ENCODE measurements around the gene SH3GL2. TPM values are rescaled to one million over a fixed set of nuclear protein-coding genes. Genes with fewer than 3 reads are reported as not detected.

SH3GL2 gene
- total RNA-seq, 2 donors from 2014 or later: not detected

DNA sequence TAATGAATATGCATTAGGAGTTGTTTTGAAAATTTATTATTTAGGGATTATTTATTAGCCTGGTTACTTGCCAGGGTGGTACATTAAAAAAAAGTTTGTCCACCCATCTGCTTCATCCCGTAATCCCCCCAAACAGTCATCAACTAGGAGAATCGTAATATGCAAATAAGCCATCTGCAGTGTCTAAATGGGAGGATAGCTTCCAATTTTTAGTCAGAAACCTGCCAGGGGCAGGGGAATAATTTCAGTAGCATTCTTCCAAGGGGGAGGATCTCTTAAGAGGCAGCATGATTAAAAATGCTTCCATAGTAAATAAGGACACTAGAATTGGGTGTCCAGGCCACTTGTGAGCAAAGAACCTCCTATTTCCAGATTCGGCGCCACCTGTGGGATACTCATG lies 43.3 kb downstream of the SH3GL2 start:
- no peak overlapping the region for H3K4me3 Mint-ChIP-seq
- H3K4me1 Mint-ChIP-seq: no peaks in the 10 kb centered on the region
- H3K9me3 ChIP-seq (ENCODE audit: control insufficient read depth, low read length, poor library complexity, severe bottlenecking): peaks cover 2% of the 10 kb centered on the region
- no peaks in the 10 kb centered on the region for H3K36me3 Mint-ChIP-seq (ENCODE audit: low read depth)
- DNase-seq: no peak
- no peak for ATAC-seq
- H3K27ac Mint-ChIP-seq: no peak overlapping the region
- H3K27me3 Mint-ChIP-seq: no peaks in the 10 kb centered on the region

DNA sequence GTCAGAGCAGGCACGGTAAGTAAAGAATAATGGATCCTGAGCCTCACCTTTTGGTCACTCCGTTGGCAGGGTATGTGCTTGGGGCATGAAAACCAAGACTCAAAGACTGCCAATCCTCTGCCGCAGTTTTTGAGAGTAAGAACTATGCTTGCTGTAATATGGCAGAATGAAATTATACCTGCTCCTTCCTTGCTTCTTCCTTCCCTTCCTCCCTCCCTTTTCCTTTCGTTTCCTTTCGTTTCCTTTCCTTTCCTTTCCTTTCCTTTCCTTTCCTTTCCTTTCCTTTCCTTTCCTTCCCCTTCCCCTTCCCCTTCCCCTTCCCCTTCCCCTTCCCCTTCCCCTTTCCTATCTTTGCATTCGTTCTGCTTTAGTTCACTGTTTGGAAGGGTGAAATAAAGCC lies 43.9 kb downstream of the SH3GL2 start:
- DNase-seq (no peak), ATAC-seq (no peak)
- peaks cover 1% of the 10 kb centered on the region for H3K9me3 ChIP-seq (ENCODE audit: control insufficient read depth, low read length, poor library complexity, severe bottlenecking)
- no peak overlapping the region for H3K4me3 Mint-ChIP-seq
- H3K4me1 Mint-ChIP-seq: no peaks in the 10 kb centered on the region
- no peaks in the 10 kb centered on the region for H3K27me3 Mint-ChIP-seq
- no peak overlapping the region for H3K27ac Mint-ChIP-seq
- no peaks in the 10 kb centered on the region for H3K36me3 Mint-ChIP-seq (ENCODE audit: low read depth)

DNA sequence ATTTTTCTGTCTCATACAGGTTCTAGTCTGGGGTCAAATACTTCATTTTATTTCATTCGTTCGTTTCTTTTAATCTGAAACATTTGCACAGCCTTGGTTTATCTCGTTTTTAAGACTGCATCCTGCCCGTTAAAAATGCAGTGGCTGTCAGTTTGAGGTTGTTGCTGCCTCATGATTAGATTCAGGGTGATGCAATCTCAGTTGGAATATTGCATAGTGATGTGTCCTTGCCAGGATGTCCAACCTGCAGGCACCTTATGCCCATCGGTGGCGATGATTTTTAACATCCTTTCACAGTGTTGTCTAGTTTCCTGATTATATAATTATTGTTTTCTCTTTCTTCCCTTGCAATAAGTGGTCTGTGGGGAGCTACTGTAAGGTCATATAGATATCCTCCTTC lies 45.1 kb downstream of the SH3GL2 start:
- no peak overlapping the region for H3K27ac Mint-ChIP-seq
- no peaks in the 10 kb centered on the region for H3K27me3 Mint-ChIP-seq
- ATAC-seq: no peak
- no peaks in the 10 kb centered on the region for H3K4me1 Mint-ChIP-seq
- no peak overlapping the region for H3K4me3 Mint-ChIP-seq
- H3K36me3 Mint-ChIP-seq (ENCODE audit: low read depth): no peaks in the 10 kb centered on the region
- DNase-seq: no peak
- no peaks in the 10 kb centered on the region for H3K9me3 ChIP-seq (ENCODE audit: control insufficient read depth, low read length, poor library complexity, severe bottlenecking)

- H3K4me3 Mint-ChIP-seq: no peak overlapping the region
- ATAC-seq: no peak
- no peaks in the 10 kb centered on the region for H3K9me3 ChIP-seq (ENCODE audit: control insufficient read depth, low read length, poor library complexity, severe bottlenecking)
- no peaks in the 10 kb centered on the region for H3K36me3 Mint-ChIP-seq (ENCODE audit: low read depth)
- DNase-seq: no peak
- H3K27ac Mint-ChIP-seq: no peak overlapping the region
- H3K4me1 Mint-ChIP-seq: no peaks in the 10 kb centered on the region
- H3K27me3 Mint-ChIP-seq: no peaks in the 10 kb centered on the region
Measured at GRCh38 chr9:17624571-17624970, 45.7 kb downstream of the SH3GL2 start.

- ATAC-seq (no peak), DNase-seq (no peak)
- no peak overlapping the region for H3K4me3 Mint-ChIP-seq
- H3K9me3 ChIP-seq (ENCODE audit: control insufficient read depth, low read length, poor library complexity, severe bottlenecking): no peaks in the 10 kb centered on the region
- no peak overlapping the region for H3K27ac Mint-ChIP-seq
- no peaks in the 10 kb centered on the region for H3K36me3 Mint-ChIP-seq (ENCODE audit: low read depth)
- H3K4me1 Mint-ChIP-seq: no peaks in the 10 kb centered on the region
- H3K27me3 Mint-ChIP-seq: no peaks in the 10 kb centered on the region
Measured at GRCh38 chr9:17625644-17626388, 47.0 kb downstream of the SH3GL2 start.

DNA sequence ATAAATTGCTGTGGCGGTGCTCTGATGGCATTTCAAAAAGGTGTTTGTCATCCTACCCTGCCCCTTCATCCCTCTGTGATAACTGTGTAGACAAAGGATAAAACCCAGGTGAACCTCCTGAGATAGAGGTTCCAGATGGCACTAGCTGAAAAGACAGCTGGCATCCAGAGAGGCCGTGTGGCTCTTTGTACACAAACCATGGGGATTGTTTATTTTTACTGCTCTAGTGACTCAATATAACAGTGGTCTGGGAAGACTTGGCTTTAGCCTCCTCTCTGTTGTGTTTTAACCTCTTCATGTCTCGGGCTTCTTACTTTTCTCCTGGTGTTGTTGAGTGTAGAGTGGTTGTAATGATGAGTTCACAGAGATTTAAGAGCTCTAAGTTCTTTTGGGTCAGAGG lies 48.8 kb downstream of the SH3GL2 start:
- no peak overlapping the region for H3K4me3 Mint-ChIP-seq
- H3K36me3 Mint-ChIP-seq (ENCODE audit: low read depth): no peaks in the 10 kb centered on the region
- ATAC-seq (no peak), DNase-seq (no peak)
- H3K4me1 Mint-ChIP-seq: no peaks in the 10 kb centered on the region
- no peaks in the 10 kb centered on the region for H3K27me3 Mint-ChIP-seq
- H3K9me3 ChIP-seq (ENCODE audit: control insufficient read depth, low read length, poor library complexity, severe bottlenecking): no peaks in the 10 kb centered on the region
- no peak overlapping the region for H3K27ac Mint-ChIP-seq

GRCh38 chr9:17628624-17629023 lies 49.8 kb downstream of the SH3GL2 start:
- Mint-ChIP-seq H3K4me1 (no peaks in the 10 kb centered on the region), H3K27ac (no peak overlapping the region), H3K36me3 (ENCODE audit: low read depth) (no peaks in the 10 kb centered on the region), H3K27me3 (no peaks in the 10 kb centered on the region), H3K4me3 (no peak overlapping the region)
- DNase-seq: no peak
- ATAC-seq: no peak
- no peaks in the 10 kb centered on the region for H3K9me3 ChIP-seq (ENCODE audit: control insufficient read depth, low read length, poor library complexity, severe bottlenecking)

- H3K27me3 Mint-ChIP-seq: no peaks in the 10 kb centered on the region
- ATAC-seq: no peak
- H3K36me3 Mint-ChIP-seq (ENCODE audit: low read depth): no peaks in the 10 kb centered on the region
- H3K4me3 Mint-ChIP-seq: no peak overlapping the region
- no peak overlapping the region for H3K27ac Mint-ChIP-seq
- no peaks in the 10 kb centered on the region for H3K4me1 Mint-ChIP-seq
- no peaks in the 10 kb centered on the region for H3K9me3 ChIP-seq (ENCODE audit: control insufficient read depth, low read length, poor library complexity, severe bottlenecking)
- no peak for DNase-seq
Measured at GRCh38 chr9:17630531-17630949, 51.7 kb downstream of the SH3GL2 start.

GRCh38 chr9:17631396-17631795 lies 52.5 kb downstream of the SH3GL2 start:
- ATAC-seq (no peak), DNase-seq (no peak)
- no peaks in the 10 kb centered on the region for H3K9me3 ChIP-seq (ENCODE audit: control insufficient read depth, low read length, poor library complexity, severe bottlenecking)
- Mint-ChIP-seq H3K27me3 (no peaks in the 10 kb centered on the region), H3K4me1 (no peaks in the 10 kb centered on the region), H3K36me3 (ENCODE audit: low read depth) (no peaks in the 10 kb centered on the region), H3K4me3 (no peak overlapping the region), H3K27ac (no peak overlapping the region)

GRCh38 chr9:17632994-17633393 lies 54.1 kb downstream of the SH3GL2 start:
- ATAC-seq: no peak
- H3K36me3 Mint-ChIP-seq (ENCODE audit: low read depth): no peaks in the 10 kb centered on the region
- H3K27me3 Mint-ChIP-seq: no peaks in the 10 kb centered on the region
- H3K4me3 Mint-ChIP-seq: no peak overlapping the region
- H3K4me1 Mint-ChIP-seq: no peaks in the 10 kb centered on the region
- no peak overlapping the region for H3K27ac Mint-ChIP-seq
- DNase-seq: no peak
- H3K9me3 ChIP-seq (ENCODE audit: control insufficient read depth, low read length, poor library complexity, severe bottlenecking): no peaks in the 10 kb centered on the region

GRCh38 chr9:17635115-17635890 lies 56.4 kb downstream of the SH3GL2 start:
- no peaks in the 10 kb centered on the region for H3K9me3 ChIP-seq (ENCODE audit: control insufficient read depth, low read length, poor library complexity, severe bottlenecking)
- Mint-ChIP-seq H3K36me3 (ENCODE audit: low read depth) (no peaks in the 10 kb centered on the region), H3K4me3 (no peak overlapping the region), H3K4me1 (no peaks in the 10 kb centered on the region), H3K27ac (no peak overlapping the region), H3K27me3 (no peaks in the 10 kb centered on the region)
- no peak for DNase-seq
- no peak for ATAC-seq

DNA sequence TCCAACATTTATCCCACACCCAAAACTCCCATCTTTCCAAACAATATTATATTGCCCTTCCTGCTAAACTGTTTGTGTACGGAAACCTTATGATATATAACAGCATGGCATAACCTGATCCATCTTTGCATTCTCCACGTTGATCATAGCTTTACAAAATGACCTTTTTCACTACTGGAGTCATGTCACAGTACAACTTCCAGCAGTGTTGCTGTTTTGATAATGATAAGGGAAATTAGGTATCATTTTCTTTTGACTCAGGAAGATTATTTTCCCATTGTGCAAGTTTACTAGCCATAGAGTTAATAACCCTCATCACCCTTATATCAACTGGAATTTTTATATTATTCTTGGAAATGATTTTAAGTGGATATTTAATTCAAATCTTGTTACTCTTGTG lies 57.5 kb downstream of the SH3GL2 start:
- no peak for DNase-seq
- H3K9me3 ChIP-seq (ENCODE audit: control insufficient read depth, low read length, poor library complexity, severe bottlenecking): no peaks in the 10 kb centered on the region
- Mint-ChIP-seq H3K27ac (no peak overlapping the region), H3K36me3 (ENCODE audit: low read depth) (no peaks in the 10 kb centered on the region), H3K27me3 (no peaks in the 10 kb centered on the region), H3K4me3 (no peak overlapping the region), H3K4me1 (no peaks in the 10 kb centered on the region)
- ATAC-seq: no peak

- no peaks in the 10 kb centered on the region for H3K27me3 Mint-ChIP-seq
Measured at GRCh38 chr9:17636821-17637220, 58.0 kb downstream of the SH3GL2 start.

GRCh38 chr9:17637229-17637628 lies 58.4 kb downstream of the SH3GL2 start:
- Mint-ChIP-seq H3K27me3 (no peaks in the 10 kb centered on the region), H3K27ac (no peak overlapping the region), H3K36me3 (ENCODE audit: low read depth) (no peaks in the 10 kb centered on the region), H3K4me3 (no peak overlapping the region), H3K4me1 (no peaks in the 10 kb centered on the region)
- ATAC-seq (no peak), DNase-seq (no peak)
- H3K9me3 ChIP-seq (ENCODE audit: control insufficient read depth, low read length, poor library complexity, severe bottlenecking): no peaks in the 10 kb centered on the region

More at GRCh38 chr9:17636821-17637220, 58.0 kb downstream of the SH3GL2 start:
- no peaks in the 10 kb centered on the region for H3K9me3 ChIP-seq (ENCODE audit: control insufficient read depth, low read length, poor library complexity, severe bottlenecking)
- Mint-ChIP-seq H3K36me3 (ENCODE audit: low read depth) (no peaks in the 10 kb centered on the region), H3K4me3 (no peak overlapping the region), H3K4me1 (no peaks in the 10 kb centered on the region), H3K27ac (no peak overlapping the region)
- ATAC-seq (no peak), DNase-seq (no peak)
